NCI-H2107 treated with DMSO at 0.1 percent for 48 hours (cell line): ENCODE data around the gene TNS1.

ENCODE experiments used
- DNase-seq: peaks from one replicate; lab custom pipeline; 2025; ENCODE audit not compliant: unreplicated experiment; lab: John Stamatoyannopoulos, UW

The TNS1 gene

GRCh38 chr2:217856159-217856558, 146.6 kb downstream of the TNS1 start:
- no peak for DNase-seq

DNA sequence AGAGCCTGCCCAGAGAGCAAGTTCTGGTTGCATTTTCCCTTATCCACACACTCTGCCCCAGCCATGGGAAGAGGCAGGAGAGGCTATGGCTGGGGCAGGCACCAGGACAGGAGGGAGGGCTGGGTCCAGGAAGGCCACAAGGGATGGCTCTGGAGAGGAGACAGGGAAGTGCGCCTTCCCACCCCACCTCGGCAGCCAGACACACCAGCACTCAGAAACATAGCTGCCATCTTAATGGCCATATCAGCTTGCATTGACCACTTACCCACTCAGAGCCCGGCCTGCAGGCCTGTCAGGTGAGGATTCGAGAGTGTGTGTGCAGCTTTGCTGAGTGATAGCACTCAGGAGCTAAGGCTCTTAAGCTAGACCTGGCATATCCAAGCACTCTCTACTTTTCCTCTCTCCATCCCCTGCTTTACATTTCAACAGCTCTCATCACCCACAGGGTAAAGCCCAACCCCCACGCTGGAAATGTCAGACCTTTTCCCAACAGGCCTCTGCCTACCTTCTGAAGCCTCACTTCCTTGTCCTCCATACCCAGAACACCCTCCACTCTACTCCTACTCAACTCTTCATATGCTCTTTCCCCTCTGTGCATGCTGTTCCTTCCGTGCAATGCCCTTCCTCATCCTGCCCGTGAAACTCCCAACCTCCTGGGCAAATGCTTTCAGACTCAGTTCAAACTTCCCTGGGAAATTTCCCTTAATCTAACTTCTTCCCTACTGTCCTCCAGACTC, 147.9 kb downstream of the TNS1 start:
- no peak for DNase-seq

DNA sequence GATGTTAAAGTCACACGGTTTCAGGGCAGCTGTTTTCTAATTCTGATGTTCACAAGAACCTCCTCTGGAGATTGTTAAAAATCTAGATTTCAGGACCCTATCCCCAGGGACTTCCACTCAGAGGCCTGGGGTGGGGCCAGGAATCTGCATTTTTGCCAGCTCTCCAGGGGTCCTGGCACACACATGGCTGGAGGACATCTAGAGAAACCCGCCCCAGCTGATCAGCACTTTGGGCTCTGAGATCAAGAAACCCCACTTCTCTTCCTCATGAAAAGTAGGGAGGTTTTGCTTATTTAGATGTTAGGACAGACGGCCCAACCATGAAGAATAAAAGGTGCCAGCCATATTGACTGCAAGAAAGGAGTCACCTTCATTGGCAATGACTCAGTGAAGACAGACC, 148.8 kb downstream of the TNS1 start:
- DNase-seq, result no peak

DNA sequence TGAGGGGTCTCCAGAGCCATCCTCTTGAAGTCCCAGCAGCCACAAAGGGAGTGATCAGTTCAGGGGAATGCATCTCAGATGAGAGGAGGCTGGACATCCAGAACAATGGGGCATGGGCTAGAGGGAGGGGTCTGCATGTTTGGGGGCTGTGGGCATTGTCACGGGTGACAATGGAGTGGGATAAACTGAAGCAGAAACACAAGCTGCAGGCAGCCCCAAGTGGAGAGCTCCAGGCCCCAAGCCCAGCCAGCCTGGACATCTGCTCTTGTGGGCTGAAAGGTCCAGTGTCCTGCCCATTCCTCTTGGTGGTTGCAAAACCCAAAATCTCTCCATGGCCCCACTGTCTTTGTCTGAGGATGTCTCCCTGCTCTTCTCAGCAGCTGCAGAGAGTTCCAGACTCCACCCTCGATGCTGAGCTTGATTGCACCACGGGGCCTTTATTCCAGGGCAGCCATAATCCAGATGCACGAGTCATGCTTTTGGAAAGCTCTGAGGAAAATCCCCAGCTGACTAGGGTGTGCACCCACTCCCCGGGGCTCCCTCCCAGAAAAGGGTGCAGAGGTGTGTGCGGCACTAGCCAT, 149.4 kb downstream of the TNS1 start:
- no peak for DNase-seq

GRCh38 chr2:217852555-217853211, 150.1 kb downstream of the TNS1 start:
- no peak for DNase-seq

GRCh38 chr2:217851191-217852020, 151.4 kb downstream of the TNS1 start:
- DNase-seq, result no peak

GRCh38 chr2:217849154-217849975, 153.4 kb downstream of the TNS1 start:
- DNase-seq, result no peak

GRCh38 chr2:217848351-217848957, 154.3 kb downstream of the TNS1 start:
- DNase-seq, result no peak

GRCh38 chr2:217847552-217848350, 155.0 kb downstream of the TNS1 start:
- DNase-seq, result no peak

- no peak for DNase-seq
Measured at GRCh38 chr2:217847115-217847514, 155.7 kb downstream of the TNS1 start.

DNA sequence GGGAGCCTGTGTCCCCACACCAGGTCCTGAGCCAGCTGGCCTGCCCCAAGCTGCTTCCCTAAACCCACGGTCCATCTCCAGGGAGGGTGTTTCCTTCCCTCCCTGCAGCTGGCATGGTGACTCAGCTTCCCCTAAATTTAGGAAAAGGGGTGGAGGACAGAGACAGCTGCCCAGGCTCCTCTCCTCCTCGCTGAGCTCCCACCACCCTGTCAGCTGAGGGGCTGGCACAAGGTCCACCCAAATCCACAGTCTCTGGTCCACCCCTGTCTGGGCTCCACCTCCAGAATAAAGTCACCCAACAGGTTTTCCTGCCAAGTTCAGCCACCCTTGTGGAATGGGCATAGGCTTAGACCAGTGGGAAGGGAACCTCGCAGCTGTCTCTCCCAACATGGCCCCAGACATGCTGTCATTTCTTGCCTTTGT, 156.5 kb downstream of the TNS1 start:
- no peak for DNase-seq

GRCh38 chr2:217845301-217845700, 157.5 kb downstream of the TNS1 start:
- no peak for DNase-seq

DNA sequence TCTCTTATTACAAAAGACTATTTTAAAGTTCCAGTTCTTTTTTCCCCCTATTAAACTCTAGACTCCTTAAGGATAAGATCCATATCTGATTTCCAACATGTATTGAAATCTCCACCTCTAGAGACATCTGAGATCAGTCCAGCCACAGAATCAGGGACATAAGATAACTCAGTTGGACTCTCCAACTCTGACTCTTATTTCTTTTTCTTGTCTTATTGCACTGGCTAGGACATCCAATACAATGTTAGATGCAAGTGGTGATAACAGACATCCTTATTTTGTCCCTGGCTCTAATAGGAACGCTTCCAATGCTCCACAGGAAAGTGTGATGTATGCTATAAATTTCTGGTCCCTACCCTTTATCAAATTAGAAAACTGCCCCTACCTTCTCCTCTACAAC, 158.1 kb downstream of the TNS1 start:
- DNase-seq, result no peak

DNA sequence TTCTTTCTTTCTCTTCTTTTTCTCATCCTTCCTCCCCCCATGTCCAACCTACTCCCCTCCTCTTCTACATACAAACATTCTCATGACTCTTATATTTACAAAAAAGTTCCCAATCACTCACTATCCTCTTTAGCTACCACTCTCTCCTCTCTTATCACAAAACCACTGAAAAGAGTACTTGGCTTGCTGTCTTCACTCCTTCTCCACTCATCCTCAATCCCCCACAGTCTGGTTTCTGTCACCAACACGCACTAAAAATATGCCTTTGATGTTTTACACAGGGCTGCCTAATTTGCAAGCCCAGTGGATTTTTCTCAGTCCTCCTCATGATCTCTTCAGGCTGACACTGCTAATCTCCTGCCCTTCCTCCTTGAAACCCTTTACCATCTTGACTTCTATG, 159.5 kb downstream of the TNS1 start:
- DNase-seq, result no peak

DNA sequence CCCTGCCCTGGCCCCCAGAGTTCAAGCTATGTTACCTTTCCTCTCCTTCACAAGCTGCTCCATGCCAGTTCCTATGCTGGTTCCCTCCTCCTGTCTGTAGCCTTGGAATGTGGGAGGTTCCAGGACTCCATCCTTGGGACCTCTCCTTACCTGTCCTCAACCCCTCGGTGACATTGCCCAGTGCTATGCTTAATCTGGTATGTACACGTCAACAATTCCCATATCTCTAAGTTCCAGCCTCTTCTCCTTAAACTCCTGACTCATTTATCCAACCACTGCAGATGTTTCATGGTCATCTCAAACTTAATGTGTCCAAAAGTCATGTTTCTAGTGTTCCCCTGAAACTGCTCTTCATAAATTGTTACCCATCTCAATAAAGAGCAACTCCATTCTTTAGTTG, 160.8 kb downstream of the TNS1 start:
- DNase-seq, result no peak

DNA sequence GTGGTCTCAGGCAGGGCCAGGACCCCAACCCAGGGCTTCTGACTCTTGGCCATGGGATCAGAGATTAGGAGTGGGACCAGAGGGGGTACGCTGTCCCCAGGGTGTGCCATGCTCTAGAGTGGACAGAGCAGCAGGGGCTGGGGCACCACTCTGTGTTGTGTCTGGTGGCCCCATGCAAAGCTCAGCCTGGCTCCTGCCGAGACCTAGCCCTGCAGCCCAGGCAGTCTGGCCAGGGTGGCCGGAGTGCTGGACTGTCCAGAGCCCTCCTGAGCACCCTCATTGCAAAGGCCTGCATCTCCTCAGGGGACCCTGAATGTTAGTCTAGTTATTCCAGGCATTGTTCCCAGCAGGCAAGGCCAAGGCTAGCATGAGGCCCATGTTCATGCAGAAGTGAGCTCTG, 162.3 kb downstream of the TNS1 start:
- no peak for DNase-seq

GRCh38 chr2:217839750-217840107, 163.1 kb downstream of the TNS1 start:
- DNase-seq, result no peak

GRCh38 chr2:217839073-217839749, 163.6 kb downstream of the TNS1 start:
- no peak for DNase-seq

- DNase-seq, result no peak
Measured at GRCh38 chr2:217838409-217838831, 164.4 kb downstream of the TNS1 start.
